BLaER1 (cell line): ENCODE results near the gene MEGF11.

Experiments used
- H3K27ac ChIP-seq: shearing (Covaris generic); formaldehyde crosslinking; 2 replicates; pipeline ENCODE4 v1.8.1; 2022
- H3K27me3 ChIP-seq: shearing (Covaris generic); formaldehyde crosslinking; 2 replicates; pipeline ENCODE4 v1.8.1; 2022
- H3K36me3 ChIP-seq: shearing (Covaris generic); formaldehyde crosslinking; 2 replicates; pipeline ENCODE4 v1.8.1; 2022
- H3K4me1 ChIP-seq: shearing (Covaris generic); formaldehyde crosslinking; 2 replicates; pipeline ENCODE4 v1.8.1; 2022
- H3K4me2 ChIP-seq: shearing (Covaris generic); formaldehyde crosslinking; 2 replicates; pipeline ENCODE4 v1.8.1; 2022
- H3K4me3 ChIP-seq: shearing (Covaris generic); formaldehyde crosslinking; 2 replicates; pipeline ENCODE4 v1.8.1; 2022
- H3K9ac ChIP-seq: shearing (Covaris generic); formaldehyde crosslinking; 2 replicates; pipeline ENCODE4 v1.8.1; 2022
- H3K9me3 ChIP-seq: shearing (Covaris generic); formaldehyde crosslinking; 2 replicates; pipeline ENCODE4 v1.8.1; 2022
- H4K20me1 ChIP-seq: shearing (Covaris generic); formaldehyde crosslinking; 2 replicates; pipeline ENCODE4 v1.8.1; 2022
- Cebpa-rat ChIP-seq: shearing (Covaris generic); IDR thresholded peaks from 2 replicates; pipeline ENCODE4 v1.8.1; 2022

The MEGF11 gene

GRCh38 chr15:66065325-66065724 is 188.2 kb downstream of the MEGF11 start:
- H3K4me3 ChIP-seq = no peak overlapping the region
- H4K20me1 ChIP-seq = no peaks in the 10 kb centered on the region
- H3K27ac ChIP-seq = no peak overlapping the region
- H3K9ac ChIP-seq = no peak overlapping the region
- H3K9me3 ChIP-seq = no peaks in the 10 kb centered on the region
- H3K4me1 ChIP-seq = no peaks in the 10 kb centered on the region
- no peaks in the 10 kb centered on the region for H3K27me3 ChIP-seq
- H3K4me2 ChIP-seq = no peak overlapping the region
- H3K36me3 ChIP-seq = no peaks in the 10 kb centered on the region
- TF ChIP-seq Cebpa-rat = no peak

GRCh38 chr15:66063147-66063546 is 190.4 kb downstream of the MEGF11 start:
- H3K9me3 ChIP-seq = no peaks in the 10 kb centered on the region
- H3K36me3 ChIP-seq = no peaks in the 10 kb centered on the region
- no peak for TF ChIP-seq Cebpa-rat
- no peaks in the 10 kb centered on the region for H3K4me1 ChIP-seq
- no peak overlapping the region for H3K9ac ChIP-seq
- no peaks in the 10 kb centered on the region for H4K20me1 ChIP-seq
- H3K27ac ChIP-seq = no peak overlapping the region
- no peak overlapping the region for H3K4me2 ChIP-seq
- H3K4me3 ChIP-seq = no peak overlapping the region
- no peaks in the 10 kb centered on the region for H3K27me3 ChIP-seq

DNA sequence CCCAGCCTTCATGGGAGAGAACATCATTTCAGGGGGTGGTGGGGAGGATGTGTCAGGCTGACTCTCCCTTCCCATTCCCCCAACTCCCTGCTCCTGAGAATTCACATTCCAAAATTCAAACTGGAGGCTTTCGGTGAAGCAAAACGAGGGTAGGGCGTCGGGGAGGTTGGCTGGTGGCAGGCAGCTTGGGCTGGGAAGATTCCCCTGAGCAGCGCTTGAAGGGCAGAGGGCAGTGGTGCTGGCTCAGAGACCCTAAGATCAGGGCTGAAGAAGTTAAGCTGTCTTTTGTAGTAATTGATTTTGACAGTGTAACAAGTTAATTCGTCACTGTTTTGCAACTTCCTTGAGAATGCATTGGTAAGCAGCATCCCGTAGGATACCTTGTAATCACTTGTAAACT is 196.5 kb downstream of the MEGF11 start:
- no peak for TF ChIP-seq Cebpa-rat
- H3K9me3 ChIP-seq = no peaks in the 10 kb centered on the region
- H3K4me3 ChIP-seq = no peak overlapping the region
- no peak overlapping the region for H3K9ac ChIP-seq
- H3K27me3 ChIP-seq = no peaks in the 10 kb centered on the region
- H4K20me1 ChIP-seq = no peaks in the 10 kb centered on the region
- H3K4me1 ChIP-seq = no peaks in the 10 kb centered on the region
- H3K27ac ChIP-seq = no peak overlapping the region
- H3K36me3 ChIP-seq = no peaks in the 10 kb centered on the region
- no peak overlapping the region for H3K4me2 ChIP-seq

GRCh38 chr15:66053991-66054390 is 199.6 kb downstream of the MEGF11 start:
- Histone ChIP-seq H3K27me3 (no peaks in the 10 kb centered on the region), H3K4me2 (no peak overlapping the region), H3K27ac (no peak overlapping the region), H3K36me3 (no peaks in the 10 kb centered on the region), H3K4me1 (no peaks in the 10 kb centered on the region), H4K20me1 (no peaks in the 10 kb centered on the region), H3K4me3 (no peak overlapping the region), H3K9me3 (no peaks in the 10 kb centered on the region), H3K9ac (no peak overlapping the region)
- no peak for TF ChIP-seq Cebpa-rat

DNA sequence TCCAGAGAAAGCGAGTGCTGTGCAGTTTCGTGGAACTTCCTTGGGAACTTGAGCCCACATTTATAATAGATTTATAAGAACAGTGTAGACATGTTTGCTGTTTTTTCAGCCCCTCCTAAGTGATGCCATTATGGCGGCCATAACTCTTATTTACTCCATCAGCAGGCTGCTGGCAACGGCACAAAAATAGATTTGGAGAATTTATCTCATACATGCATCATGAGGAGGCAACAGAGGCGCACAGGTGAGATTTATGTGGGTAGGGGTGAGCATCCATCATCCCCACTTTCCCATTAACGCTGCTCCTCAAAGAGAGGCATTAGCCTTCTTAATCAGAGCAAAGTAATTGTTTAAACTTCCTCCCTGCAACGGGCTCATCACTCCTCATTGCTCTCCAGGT is 201.7 kb downstream of the MEGF11 start:
- no peaks in the 10 kb centered on the region for H4K20me1 ChIP-seq
- no peak overlapping the region for H3K27ac ChIP-seq
- H3K9ac ChIP-seq = no peak overlapping the region
- no peaks in the 10 kb centered on the region for H3K9me3 ChIP-seq
- H3K4me3 ChIP-seq = no peak overlapping the region
- TF ChIP-seq Cebpa-rat = no peak
- no peaks in the 10 kb centered on the region for H3K4me1 ChIP-seq
- no peak overlapping the region for H3K4me2 ChIP-seq
- H3K36me3 ChIP-seq = no peaks in the 10 kb centered on the region
- no peaks in the 10 kb centered on the region for H3K27me3 ChIP-seq

DNA sequence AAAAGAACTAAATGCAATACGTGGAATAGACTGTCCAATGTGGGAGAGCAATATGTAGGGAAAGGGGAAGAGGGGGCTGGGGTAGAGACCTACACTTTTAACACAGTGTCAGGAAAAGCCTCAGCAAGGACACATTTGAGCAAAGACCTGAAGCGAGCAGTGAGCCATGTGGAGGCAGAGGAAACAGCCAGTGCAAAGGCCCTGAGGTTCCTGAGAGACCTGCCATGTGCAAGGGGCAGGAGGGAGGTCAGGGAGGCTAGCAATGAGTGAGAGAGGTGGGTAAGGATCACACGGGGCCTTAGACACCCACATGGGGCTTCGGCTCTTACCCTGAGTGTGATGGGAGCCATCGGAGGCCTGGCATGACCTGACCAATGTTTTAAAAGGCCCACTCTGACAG is 203.3 kb downstream of the MEGF11 start:
- no peak overlapping the region for H3K27ac ChIP-seq
- H3K4me3 ChIP-seq = no peak overlapping the region
- no peak overlapping the region for H3K9ac ChIP-seq
- no peak for TF ChIP-seq Cebpa-rat
- H3K4me2 ChIP-seq = no peak overlapping the region
- no peaks in the 10 kb centered on the region for H3K9me3 ChIP-seq
- no peaks in the 10 kb centered on the region for H3K4me1 ChIP-seq
- H3K36me3 ChIP-seq = no peaks in the 10 kb centered on the region
- no peaks in the 10 kb centered on the region for H4K20me1 ChIP-seq
- no peaks in the 10 kb centered on the region for H3K27me3 ChIP-seq

GRCh38 chr15:66049353-66049752 is 204.2 kb downstream of the MEGF11 start:
- no peaks in the 10 kb centered on the region for H3K9me3 ChIP-seq
- no peak for TF ChIP-seq Cebpa-rat
- H3K36me3 ChIP-seq = no peaks in the 10 kb centered on the region
- H3K27me3 ChIP-seq = no peaks in the 10 kb centered on the region
- H3K4me3 ChIP-seq = no peak overlapping the region
- no peak overlapping the region for H3K4me2 ChIP-seq
- no peaks in the 10 kb centered on the region for H4K20me1 ChIP-seq
- no peak overlapping the region for H3K9ac ChIP-seq
- no peak overlapping the region for H3K27ac ChIP-seq
- no peaks in the 10 kb centered on the region for H3K4me1 ChIP-seq

DNA sequence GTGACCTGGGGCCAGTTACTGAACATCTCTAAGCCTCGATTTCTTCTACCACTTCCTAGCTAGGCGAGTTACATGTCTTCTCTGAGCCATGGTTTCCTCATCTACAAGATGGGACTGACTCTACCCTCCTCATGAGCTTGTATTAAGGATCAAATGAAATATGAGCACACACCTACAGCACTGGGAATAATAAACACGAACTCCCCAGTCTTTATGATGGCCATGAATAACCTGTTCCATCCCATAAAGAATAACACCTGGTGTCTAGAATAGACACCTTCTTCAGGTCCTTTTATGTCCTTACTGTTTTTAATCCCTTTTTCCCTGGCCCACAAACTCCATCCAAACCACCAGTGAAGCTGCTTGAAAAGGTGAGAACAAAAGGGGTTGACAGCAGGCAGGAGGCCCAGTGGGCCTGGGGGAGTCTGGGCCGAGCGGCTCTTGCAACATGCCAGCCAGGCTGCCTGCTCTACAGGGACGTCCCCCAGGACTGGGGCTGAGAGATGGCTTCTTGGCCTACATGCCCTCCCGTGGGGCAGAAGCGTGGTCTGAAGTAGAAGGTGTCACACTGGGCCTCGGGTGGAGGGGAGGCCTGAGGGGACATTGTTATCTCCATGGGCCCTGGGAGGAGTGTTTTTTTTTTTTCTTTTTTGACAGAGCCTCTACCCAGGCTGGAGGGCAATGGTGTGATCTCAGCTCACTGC is 206.1 kb downstream of the MEGF11 start:
- H3K4me3 ChIP-seq = no peak overlapping the region
- no peak for TF ChIP-seq Cebpa-rat
- H4K20me1 ChIP-seq = no peaks in the 10 kb centered on the region
- H3K27ac ChIP-seq = no peak overlapping the region
- no peaks in the 10 kb centered on the region for H3K4me1 ChIP-seq
- H3K4me2 ChIP-seq = no peak overlapping the region
- H3K9ac ChIP-seq = no peak overlapping the region
- no peaks in the 10 kb centered on the region for H3K9me3 ChIP-seq
- H3K27me3 ChIP-seq = no peaks in the 10 kb centered on the region
- H3K36me3 ChIP-seq = no peaks in the 10 kb centered on the region

DNA sequence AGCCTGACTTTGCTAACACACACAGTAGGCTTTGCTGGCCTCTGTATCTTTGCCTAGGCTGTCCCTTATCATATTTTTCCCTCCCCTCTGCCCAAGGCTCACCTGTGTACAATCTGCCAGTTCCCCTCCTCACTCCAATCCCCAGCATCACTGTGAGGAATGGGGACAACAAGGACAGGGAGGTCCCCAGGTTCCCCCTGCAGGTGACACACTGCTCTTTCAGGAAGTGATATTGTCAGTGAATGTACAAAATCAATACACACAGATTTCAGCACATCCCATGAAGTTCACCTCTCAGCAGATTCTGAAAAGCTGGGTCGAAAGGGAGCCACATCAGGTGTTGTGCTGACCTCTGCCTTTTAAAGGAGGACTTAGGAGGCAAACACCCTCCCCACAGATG is 206.8 kb downstream of the MEGF11 start:
- Histone ChIP-seq H3K4me3 (no peak overlapping the region), H3K9ac (no peak overlapping the region), H3K27ac (no peak overlapping the region), H3K36me3 (no peaks in the 10 kb centered on the region), H4K20me1 (no peaks in the 10 kb centered on the region), H3K27me3 (no peaks in the 10 kb centered on the region), H3K9me3 (no peaks in the 10 kb centered on the region), H3K4me1 (no peaks in the 10 kb centered on the region), H3K4me2 (no peak overlapping the region)
- TF ChIP-seq Cebpa-rat = no peak

DNA sequence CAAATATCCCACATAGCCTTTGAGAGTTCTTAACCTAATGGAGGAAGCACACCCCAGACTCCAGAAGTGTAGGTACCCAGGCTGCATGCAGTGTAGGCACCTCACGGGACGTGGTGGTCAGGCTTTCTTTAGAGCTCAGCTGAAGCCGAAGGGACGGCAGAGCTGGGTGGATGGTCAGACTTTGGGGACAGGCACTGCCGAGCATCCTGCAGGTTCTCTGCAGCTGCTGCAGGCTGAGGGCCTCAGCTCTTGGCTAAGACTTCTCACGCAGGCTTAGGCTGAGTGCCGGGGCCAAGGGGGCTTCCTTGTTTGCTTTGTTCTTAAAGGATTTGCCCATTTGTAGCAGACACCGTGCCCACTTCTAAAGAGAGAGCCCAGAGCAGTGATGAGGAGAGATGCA is 207.2 kb downstream of the MEGF11 start:
- no peak for TF ChIP-seq Cebpa-rat
- Histone ChIP-seq H4K20me1 (no peaks in the 10 kb centered on the region), H3K9ac (no peak overlapping the region), H3K27me3 (no peaks in the 10 kb centered on the region), H3K9me3 (no peaks in the 10 kb centered on the region), H3K4me1 (no peaks in the 10 kb centered on the region), H3K27ac (no peak overlapping the region), H3K36me3 (no peaks in the 10 kb centered on the region), H3K4me2 (no peak overlapping the region), H3K4me3 (no peak overlapping the region)

- no peaks in the 10 kb centered on the region for H3K9me3 ChIP-seq
- no peak overlapping the region for H3K27ac ChIP-seq
- no peak overlapping the region for H3K9ac ChIP-seq
- no peak overlapping the region for H3K4me3 ChIP-seq
- no peak overlapping the region for H3K4me2 ChIP-seq
- no peak for TF ChIP-seq Cebpa-rat
- no peaks in the 10 kb centered on the region for H3K36me3 ChIP-seq
- no peaks in the 10 kb centered on the region for H3K4me1 ChIP-seq
- no peaks in the 10 kb centered on the region for H4K20me1 ChIP-seq
- no peaks in the 10 kb centered on the region for H3K27me3 ChIP-seq
Observed at GRCh38 chr15:66045542-66045941, 208.0 kb downstream of the MEGF11 start.
